ENCODE results near the gene NME2. TPM values are rescaled to one million over a fixed set of nuclear protein-coding genes. Genes with fewer than 3 reads are reported as not detected.

Gene NME2
- total and polyA plus RNA-seq, 4 donors = 170 to 310 (median 192) TPM

GRCh38 chr17:51144266-51145022 lies 21.8 kb upstream of the NME2 start:
- TF ChIP-seq TAF1 (conservative IDR thresholded peaks at IDR 0.05) (no peak), YY1 (IDR thresholded peaks at IDR 0.05) (no peak), HNF4A (conservative IDR thresholded peaks at IDR 0.05) (no peak), JUND (IDR thresholded peaks at IDR 0.05) (no peak), EGR1 (IDR thresholded peaks at IDR 0.05; ENCODE audit: low read depth in 2 of 2) (no peak), NR2F2 (IDR thresholded peaks at IDR 0.05) (no peak), REST (IDR thresholded peaks at IDR 0.05) (no peak), FOXA1 (IDR thresholded peaks at IDR 0.05) (no peak), HNF4G (IDR thresholded peaks at IDR 0.05) (no peak), GABPA (IDR thresholded peaks at IDR 0.05 in 1 of 2, conservative IDR thresholded peaks at IDR 0.05 in 1 of 2) (no peak), FOXA2 (IDR thresholded peaks at IDR 0.05) (no peak), RAD21 (IDR thresholded peaks at IDR 0.05) (no peak), RXRA (IDR thresholded peaks at IDR 0.05) (no peak), SP1 (IDR thresholded peaks at IDR 0.05) (no peak)
- TF ChIP-seq, protein P1, sequence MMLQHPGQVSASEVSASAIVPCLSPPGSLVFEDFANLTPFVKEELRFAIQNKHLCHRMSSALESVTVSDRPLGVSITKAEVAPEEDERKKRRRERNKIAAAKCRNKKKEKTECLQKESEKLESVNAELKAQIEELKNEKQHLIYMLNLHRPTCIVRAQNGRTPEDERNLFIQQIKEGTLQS (IDR thresholded peaks at IDR 0.05) = no peak
- TF ChIP-seq, protein P2, sequence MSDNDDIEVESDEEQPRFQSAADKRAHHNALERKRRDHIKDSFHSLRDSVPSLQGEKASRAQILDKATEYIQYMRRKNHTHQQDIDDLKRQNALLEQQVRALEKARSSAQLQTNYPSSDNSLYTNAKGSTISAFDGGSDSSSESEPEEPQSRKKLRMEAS (IDR thresholded peaks at IDR 0.05) = no peak
- TF ChIP-seq, protein P3, sequence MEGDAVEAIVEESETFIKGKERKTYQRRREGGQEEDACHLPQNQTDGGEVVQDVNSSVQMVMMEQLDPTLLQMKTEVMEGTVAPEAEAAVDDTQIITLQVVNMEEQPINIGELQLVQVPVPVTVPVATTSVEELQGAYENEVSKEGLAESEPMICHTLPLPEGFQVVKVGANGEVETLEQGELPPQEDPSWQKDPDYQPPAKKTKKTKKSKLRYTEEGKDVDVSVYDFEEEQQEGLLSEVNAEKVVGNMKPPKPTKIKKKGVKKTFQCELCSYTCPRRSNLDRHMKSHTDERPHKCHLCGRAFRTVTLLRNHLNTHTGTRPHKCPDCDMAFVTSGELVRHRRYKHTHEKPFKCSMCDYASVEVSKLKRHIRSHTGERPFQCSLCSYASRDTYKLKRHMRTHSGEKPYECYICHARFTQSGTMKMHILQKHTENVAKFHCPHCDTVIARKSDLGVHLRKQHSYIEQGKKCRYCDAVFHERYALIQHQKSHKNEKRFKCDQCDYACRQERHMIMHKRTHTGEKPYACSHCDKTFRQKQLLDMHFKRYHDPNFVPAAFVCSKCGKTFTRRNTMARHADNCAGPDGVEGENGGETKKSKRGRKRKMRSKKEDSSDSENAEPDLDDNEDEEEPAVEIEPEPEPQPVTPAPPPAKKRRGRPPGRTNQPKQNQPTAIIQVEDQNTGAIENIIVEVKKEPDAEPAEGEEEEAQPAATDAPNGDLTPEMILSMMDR (IDR thresholded peaks at IDR 0.05; ENCODE audit: low read depth, low read length, missing input control) = no peak
- TF ChIP-seq, protein P4, sequence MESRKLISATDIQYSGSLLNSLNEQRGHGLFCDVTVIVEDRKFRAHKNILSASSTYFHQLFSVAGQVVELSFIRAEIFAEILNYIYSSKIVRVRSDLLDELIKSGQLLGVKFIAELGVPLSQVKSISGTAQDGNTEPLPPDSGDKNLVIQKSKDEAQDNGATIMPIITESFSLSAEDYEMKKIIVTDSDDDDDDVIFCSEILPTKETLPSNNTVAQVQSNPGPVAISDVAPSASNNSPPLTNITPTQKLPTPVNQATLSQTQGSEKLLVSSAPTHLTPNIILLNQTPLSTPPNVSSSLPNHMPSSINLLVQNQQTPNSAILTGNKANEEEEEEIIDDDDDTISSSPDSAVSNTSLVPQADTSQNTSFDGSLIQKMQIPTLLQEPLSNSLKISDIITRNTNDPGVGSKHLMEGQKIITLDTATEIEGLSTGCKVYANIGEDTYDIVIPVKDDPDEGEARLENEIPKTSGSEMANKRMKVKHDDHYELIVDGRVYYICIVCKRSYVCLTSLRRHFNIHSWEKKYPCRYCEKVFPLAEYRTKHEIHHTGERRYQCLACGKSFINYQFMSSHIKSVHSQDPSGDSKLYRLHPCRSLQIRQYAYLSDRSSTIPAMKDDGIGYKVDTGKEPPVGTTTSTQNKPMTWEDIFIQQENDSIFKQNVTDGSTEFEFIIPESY (IDR thresholded peaks at IDR 0.05) = no peak
- WGBS = 84% methylated on average over 6 of the region's 6 CpGs
- peaks cover 2 to 16% (median 8%) of the 10 kb centered on the region in 4 donors for H3K4me1 ChIP-seq (ENCODE audit: control insufficient read depth in 4 of 4, insufficient read depth in 4 of 4, low read length in 3 of 4)

More at GRCh38 chr17:51144266-51145022, 21.8 kb upstream of the NME2 start:
- Histone ChIP-seq H3K4me3 (ENCODE audit: low read depth in 1 of 3, low read length in 3 of 3) (no peak overlapping the region), H3K9me3 (ENCODE audit: control insufficient read depth in 4 of 4, low read length in 3 of 4) (no peaks in the 10 kb centered on the region), H3K27ac (ENCODE audit: low read depth in 1 of 2, low read length in 2 of 2) (no peak overlapping the region), H3K36me3 (ENCODE audit: control insufficient read depth in 4 of 4, insufficient read depth in 3 of 4, low read depth in 1 of 4, low read length in 3 of 4) (no peaks in the 10 kb centered on the region), H3K27me3 (ENCODE audit: control insufficient read depth in 4 of 4, insufficient read depth in 4 of 4, low read length in 3 of 4) (no peaks in the 10 kb centered on the region), H3K9ac (ENCODE audit: low read depth in 1 of 2, low read length in 2 of 2) (no peak overlapping the region)
- DNase-seq (ENCODE audit: low spot score) = no peak
